Stimulated activated effector memory CD8-positive, alpha-beta T cell treated with anti-CD3 and anti-CD28 coated beads, Interleukin-12 subunit alpha, Interleukin-12 subunit beta, amount 100 ng/mL, for 72 hours (primary cell): ENCODE results near the gene MDFI.

ENCODE experiments used
- ATAC-seq: fragments of 150-1000 bp; cut with Tn5 transposase; 2 replicates; pipeline ENCODE4 v1.10.0; 2021
- DNase-seq, 2 donors: peaks; one replicate each; pipeline ENCODE4 v3.0.0; 2021 to 2022; ENCODE audit warnings: low spot score in 2 of 2
- H3K27ac Mint-ChIP-seq: one replicate; pipeline ENCODE4 v1.8.0; 2022; ENCODE audit warnings: mild to moderate bottlenecking, mixed read lengths
- H3K36me3 Mint-ChIP-seq: one replicate; pipeline ENCODE4 v1.8.0; 2022; ENCODE audit warnings: mild to moderate bottlenecking, mixed read lengths
- H3K4me1 Mint-ChIP-seq: one replicate; pipeline ENCODE4 v1.8.0; 2022; ENCODE audit warnings: mixed read lengths
- H3K4me3 Mint-ChIP-seq: one replicate; pipeline ENCODE4 v1.8.0; 2022; ENCODE audit warnings: mild to moderate bottlenecking, mixed read lengths
- H3K9me3 Mint-ChIP-seq: one replicate; pipeline ENCODE4 v1.8.0; 2022; ENCODE audit warnings: mixed read lengths

The MDFI gene

DNA sequence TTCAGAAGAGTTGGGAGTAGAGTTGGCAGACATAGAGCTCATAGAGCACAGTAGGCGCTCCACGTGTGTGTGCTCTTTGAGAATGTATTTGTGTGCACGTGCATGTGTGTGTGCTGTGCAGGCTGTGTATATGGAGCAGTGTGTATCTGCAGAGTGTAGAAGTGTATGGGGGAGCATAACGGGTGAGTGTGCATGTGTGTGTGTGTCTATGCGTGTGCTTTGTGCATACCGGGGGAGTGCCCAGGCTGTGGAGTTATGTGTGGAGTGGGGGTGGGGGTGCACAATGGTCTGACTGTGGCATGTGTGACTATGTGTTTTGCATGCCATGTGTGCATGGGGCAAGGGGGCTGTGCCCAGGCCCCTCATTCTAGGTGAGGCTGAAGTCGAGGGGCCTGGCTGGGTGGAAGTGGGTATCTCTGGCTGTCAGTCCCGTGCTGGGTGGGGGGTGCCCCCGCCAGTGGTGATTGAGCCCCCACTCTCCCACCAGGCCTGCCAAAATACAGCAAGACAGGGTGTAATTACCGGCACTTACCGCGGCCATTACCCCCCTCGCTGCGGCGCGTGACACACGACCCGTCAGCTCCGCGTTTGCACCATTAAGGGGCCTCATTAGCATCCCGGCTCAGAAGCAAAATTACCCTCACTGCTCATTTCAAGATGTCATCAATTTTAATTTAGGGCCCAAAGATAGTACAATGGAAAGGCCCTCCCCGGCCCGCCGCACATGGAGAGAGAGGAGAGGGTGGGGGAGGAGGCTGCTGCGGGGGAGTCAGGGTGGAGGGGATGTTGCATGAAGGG is 39.1 kb downstream of the MDFI start:
- ATAC-seq, result no peak
- Mint-ChIP-seq H3K4me3 (no peak overlapping the region), H3K9me3 (no peaks in the 10 kb centered on the region), H3K4me1 (no peaks in the 10 kb centered on the region), H3K36me3 (no peaks in the 10 kb centered on the region), H3K27ac (no peak overlapping the region)
- no peak for DNase-seq

DNA sequence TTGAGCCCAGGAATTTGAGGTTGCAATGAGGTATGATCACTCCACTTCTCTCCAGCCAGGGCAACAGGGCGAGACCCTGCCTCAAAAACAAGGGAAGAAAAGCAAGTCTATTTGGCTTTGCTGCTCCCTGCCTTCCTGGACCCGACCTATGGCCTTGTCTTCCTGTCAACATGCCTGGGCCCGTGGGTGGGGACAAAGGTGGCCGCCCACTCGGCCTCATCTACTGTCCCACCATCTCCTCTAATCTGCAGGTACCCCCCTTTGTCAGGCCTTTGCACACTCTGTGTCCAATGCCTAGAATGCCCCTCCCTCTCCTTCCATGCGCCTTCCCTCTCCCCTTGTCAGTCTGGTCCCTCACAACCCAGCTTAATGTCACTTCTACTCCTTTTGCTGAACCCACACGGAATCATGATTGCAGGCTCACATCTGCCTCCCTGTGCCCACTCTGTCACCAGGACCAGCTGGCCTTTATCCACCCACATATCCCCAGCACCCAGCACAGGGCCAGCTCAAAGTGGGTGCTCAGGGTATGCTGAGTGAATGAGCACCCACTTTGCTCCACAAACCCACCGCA is 40.3 kb downstream of the MDFI start:
- no peaks in the 10 kb centered on the region for H3K9me3 Mint-ChIP-seq
- H3K4me1 Mint-ChIP-seq, result peaks cover 6% of the 10 kb centered on the region
- DNase-seq (no peak), ATAC-seq (no peak)
- H3K4me3 Mint-ChIP-seq, result no peak overlapping the region
- no peak overlapping the region for H3K27ac Mint-ChIP-seq
- no peaks in the 10 kb centered on the region for H3K36me3 Mint-ChIP-seq

DNA sequence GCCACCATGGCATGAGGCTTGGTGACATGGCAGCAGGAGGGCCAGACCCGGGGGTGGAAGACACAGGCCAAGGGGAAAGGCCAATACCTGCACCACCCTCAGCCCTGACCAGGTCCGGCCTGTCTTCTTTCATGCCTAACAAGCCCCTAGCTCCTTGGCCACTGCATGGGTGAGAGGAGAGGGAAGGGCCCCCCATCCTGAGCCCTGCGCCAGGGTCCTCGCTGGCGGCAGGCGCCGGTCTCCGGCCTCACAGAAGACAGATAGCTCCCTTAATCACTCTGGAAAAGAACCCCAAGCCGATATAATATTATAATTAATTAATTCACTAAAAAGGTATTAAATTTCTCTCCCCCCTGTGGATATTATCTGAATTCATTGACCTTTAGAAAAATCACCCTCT is 41.4 kb downstream of the MDFI start:
- ATAC-seq, result no peak
- peaks cover 11% of the 10 kb centered on the region for H3K4me1 Mint-ChIP-seq
- H3K9me3 Mint-ChIP-seq, result no peaks in the 10 kb centered on the region
- no peaks in the 10 kb centered on the region for H3K36me3 Mint-ChIP-seq
- no peak overlapping the region for H3K4me3 Mint-ChIP-seq
- DNase-seq, result no peak
- H3K27ac Mint-ChIP-seq, result no peak overlapping the region

DNA sequence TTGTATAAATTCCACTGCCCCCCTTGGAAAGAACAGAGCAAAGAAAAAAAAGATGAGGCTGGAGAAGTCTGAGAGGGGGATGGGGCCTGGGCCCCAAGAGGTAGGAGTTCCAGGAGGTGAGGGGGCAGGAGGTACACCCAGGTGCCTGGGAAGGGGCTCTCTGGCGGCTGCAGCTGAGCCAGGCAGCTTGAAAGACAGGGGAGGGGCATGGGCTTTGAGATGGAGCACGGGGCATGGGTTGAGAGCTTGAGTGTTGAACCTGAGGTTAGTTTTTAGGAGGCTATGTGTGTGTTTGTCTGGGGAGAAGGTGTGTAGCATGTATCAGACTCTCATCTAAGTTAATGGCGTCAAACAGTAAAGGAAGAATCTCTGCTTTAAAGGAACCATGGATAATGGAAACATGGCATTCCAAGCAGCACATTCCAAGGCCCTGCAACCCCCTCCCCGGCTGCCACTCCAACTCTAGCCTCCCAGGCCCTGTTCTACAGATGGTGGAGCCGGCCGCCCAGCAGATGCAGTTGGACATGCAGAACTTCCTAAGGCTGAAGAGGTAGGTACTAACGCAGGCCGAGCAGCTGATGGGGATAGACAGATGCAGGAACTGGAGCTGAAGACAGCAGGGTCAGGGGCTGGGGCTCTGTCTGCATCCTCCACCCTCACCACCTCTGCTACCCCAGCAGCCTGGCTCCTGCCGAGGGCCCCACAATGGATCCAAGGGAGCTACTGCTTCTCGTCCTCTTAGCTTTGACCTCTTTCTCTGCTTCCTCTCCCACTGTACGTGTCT is 42.1 kb downstream of the MDFI start:
- no peak for DNase-seq
- ATAC-seq, result no peak
- no peaks in the 10 kb centered on the region for H3K9me3 Mint-ChIP-seq
- H3K36me3 Mint-ChIP-seq, result no peaks in the 10 kb centered on the region
- peaks cover 11% of the 10 kb centered on the region for H3K4me1 Mint-ChIP-seq
- no peak overlapping the region for H3K27ac Mint-ChIP-seq
- no peak overlapping the region for H3K4me3 Mint-ChIP-seq

DNA sequence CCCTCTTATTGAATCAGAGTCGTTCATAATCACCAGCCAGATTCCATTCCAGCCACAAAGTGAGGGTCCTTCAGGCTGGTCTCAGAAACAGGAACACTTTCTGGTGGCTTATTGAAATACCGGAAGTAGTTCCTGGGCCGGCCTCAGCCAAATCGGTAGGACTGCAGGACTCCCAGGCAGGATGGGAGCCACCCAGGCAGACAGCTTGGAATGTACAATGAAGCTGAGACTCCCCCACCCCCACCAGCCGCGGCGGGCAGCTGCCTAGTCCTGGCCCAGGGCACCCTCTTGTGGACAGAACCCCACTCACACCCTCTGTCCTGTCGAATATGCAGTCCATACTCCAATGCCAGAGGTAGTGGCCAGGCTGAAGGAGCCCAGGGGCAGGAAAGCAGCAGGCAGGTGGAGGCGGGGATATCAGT is 43.8 kb downstream of the MDFI start:
- peaks cover 11% of the 10 kb centered on the region for H3K4me1 Mint-ChIP-seq
- H3K27ac Mint-ChIP-seq, result no peak overlapping the region
- ATAC-seq, result peak; percentile 78
- DNase-seq, result peak; percentile 53 to 82
- H3K36me3 Mint-ChIP-seq, result peaks cover 9% of the 10 kb centered on the region
- peak overlapping the region; percentile 62 for H3K4me3 Mint-ChIP-seq
- H3K9me3 Mint-ChIP-seq, result no peaks in the 10 kb centered on the region

DNA sequence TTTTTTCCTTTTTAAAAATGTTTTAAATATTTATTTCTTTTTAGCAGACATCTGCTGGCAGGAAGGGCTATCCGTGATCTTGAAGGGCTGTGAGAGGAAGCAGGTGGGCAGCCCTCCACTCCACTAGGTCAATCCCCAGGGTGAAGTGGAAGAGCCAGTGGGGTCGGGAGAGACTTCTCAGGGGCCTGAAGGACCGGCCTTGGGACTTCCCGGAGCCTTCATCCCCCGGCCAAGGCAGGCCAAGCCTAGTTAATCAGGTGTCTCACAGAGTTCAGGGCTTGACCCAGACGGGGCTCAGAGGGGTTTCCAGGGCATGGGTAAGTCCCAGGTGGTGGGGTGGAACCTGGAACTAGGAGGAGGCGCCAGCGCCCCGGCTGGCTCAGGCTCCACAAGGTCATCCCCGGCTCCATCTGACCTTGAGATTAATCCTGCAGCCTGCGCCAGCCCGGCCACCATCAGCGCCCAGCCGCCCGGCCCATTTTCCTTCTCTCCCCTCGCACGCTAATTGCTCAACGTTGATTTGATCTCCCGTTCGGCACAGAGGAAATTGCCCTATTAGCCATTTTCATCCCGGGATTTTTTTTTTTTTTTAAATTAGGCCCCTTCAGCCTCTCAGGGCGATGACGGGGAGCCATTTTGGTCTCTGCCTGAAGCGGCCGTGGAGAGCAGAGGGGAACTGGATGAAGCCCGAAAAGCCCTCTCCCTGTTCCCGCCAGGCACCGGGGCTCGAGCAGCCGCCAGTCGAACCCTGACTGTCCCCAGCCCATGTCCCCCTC is 44.4 kb downstream of the MDFI start:
- no peak for ATAC-seq
- Mint-ChIP-seq H3K4me1 (peaks cover 11% of the 10 kb centered on the region), H3K9me3 (no peaks in the 10 kb centered on the region), H3K4me3 (peak overlapping the region; percentile 62), H3K36me3 (peaks cover 9% of the 10 kb centered on the region), H3K27ac (peak overlapping the region; percentile 76)
- DNase-seq, result no peak

DNA sequence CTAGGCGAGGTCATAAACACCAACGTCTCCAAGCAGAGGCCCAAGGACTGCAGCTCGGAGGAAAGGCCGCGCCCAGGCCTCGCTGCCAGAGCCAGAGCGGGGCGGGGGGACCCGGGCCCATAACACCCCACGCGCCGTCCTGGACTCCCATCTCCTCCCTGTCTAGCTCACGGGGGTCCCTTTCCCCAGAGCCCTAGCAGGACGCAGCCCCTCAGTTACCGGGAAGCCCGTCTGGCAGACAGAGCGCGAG is 44.9 kb downstream of the MDFI start:
- Mint-ChIP-seq H3K9me3 (no peaks in the 10 kb centered on the region), H3K4me1 (peaks cover 11% of the 10 kb centered on the region), H3K36me3 (peaks cover 9% of the 10 kb centered on the region), H3K27ac (peak overlapping the region; percentile 76), H3K4me3 (peak overlapping the region; percentile 62)
- DNase-seq (no peak), ATAC-seq (peak; percentile 22)

DNA sequence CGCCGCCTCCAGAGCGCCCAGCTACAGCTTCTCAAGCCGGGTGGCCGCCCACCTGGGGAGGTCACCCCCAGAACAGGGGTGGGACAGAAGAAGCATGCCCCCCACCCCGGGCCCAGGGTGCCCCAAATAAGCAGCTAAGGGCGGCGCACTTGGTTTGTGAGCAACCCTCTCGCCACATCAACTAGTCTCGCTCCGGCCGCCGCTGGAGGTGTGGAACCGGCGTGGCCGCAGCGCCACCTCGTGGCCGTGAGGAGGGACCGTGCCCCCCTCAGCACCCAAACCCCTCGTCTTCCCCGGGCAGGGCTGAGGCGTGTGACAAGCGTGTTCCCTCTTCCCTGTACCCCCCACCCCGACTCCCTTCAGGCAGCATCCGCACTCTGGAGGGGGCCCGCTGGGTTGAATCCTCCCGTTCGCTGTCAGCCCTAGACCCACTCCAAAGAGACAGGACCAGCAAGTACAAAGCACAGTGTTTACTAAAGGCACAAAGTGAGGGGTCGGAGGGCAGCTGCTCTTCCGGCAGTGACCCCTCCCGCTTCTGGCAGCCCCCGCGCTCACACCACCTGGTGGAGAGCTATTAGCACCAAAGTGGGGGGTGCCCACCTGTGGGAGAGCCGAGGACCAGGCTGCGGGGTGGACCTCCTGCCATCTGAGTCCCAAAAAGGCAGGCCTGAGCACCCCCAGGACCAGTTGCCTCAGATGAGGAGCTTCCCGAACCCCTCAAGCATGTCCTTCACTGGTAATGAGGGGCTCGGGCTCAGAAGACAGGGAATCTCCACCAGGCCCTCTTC is 45.4 kb downstream of the MDFI start:
- DNase-seq (peak; percentile 72 to 84), ATAC-seq (peak; percentile 88)
- Mint-ChIP-seq H3K27ac (peak overlapping the region; percentile 76), H3K4me1 (peaks cover 11% of the 10 kb centered on the region), H3K36me3 (peaks cover 9% of the 10 kb centered on the region), H3K4me3 (peak overlapping the region; percentile 62), H3K9me3 (no peaks in the 10 kb centered on the region)

DNA sequence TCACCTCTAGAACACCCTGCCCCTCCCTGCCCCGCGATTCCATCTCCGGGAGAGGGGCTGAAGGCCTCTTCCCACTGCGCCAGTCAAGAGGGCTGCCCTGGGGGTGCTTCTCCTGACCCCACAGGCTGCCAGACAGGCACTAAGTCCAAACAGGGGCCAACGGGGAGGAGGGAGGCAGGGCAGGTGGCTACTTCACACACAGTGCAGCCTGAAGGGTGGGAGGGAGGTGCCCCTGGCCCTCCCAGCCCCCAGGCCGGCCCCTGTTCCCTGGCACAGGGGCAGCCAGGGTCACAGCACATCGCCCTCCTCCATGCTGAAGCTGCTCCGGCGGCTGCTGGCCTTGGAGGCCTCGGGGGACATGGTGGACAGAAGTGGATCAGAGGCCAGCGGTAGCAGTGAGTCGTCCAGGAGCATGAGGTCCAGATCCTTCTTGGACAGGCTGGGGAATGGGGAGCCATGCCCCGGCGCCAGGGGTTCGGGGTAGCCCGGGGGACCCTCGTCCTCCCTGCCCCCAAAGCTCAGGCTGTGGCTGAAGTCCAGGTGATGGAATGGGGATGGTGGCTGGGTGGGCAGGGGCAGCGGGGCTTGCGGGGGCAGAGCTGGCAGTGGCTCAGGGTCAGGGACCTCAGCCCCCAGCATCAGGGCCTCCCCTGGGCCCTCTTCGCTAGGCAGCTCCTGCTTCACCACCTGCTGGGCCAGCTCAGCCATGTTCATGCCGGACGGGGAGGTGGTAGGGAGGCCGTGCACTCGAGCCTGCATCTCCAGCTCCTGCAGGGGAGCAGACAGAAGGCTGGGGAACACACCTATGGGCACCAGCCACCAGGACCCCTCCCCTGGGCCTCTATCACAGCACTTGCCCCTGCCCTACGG is 46.3 kb downstream of the MDFI start:
- Mint-ChIP-seq H3K36me3 (peaks cover 11% of the 10 kb centered on the region), H3K4me1 (peaks cover 16% of the 10 kb centered on the region), H3K9me3 (no peaks in the 10 kb centered on the region), H3K4me3 (no peak overlapping the region), H3K27ac (no peak overlapping the region)
- ATAC-seq (no peak), DNase-seq (no peak)

DNA sequence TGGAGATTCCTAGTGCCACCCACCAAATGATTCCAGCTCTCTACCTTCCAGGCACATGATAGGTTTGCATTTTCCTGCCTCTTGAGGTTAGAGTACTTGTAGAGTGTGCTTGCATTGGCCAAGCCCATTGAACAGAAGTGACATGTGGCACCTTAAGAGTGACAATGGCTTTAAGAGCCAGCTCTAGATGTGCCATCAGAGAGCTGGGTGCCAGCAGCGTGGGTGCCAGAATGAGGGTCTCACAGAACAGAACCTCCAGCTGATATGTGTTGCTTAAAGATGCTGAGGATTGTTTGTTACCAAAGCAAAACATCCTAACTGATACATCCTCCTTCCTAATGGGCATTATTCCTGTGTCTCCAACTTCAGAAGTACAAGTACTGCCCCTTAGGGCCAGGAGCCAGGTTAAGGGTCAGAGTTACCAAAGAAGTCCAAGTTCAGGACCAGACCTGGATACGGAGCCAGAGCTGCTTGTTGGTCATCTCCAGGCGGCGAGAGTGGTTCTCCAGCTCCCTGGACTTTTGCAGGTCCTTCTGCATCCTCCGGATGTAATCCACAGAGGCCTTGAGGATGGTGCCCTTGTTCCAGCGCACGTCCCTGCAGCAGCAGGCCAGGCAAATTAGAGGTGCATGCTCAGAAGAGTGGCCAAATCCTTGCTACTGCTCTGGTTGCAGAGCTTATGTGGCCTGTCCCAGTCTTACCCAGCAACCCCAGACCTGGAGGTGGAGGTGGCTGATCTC is 47.5 kb downstream of the MDFI start:
- DNase-seq, result no peak
- Mint-ChIP-seq H3K4me1 (peaks cover 19% of the 10 kb centered on the region), H3K4me3 (no peak overlapping the region), H3K27ac (no peak overlapping the region), H3K9me3 (no peaks in the 10 kb centered on the region), H3K36me3 (peaks cover 23% of the 10 kb centered on the region)
- ATAC-seq, result no peak

DNA sequence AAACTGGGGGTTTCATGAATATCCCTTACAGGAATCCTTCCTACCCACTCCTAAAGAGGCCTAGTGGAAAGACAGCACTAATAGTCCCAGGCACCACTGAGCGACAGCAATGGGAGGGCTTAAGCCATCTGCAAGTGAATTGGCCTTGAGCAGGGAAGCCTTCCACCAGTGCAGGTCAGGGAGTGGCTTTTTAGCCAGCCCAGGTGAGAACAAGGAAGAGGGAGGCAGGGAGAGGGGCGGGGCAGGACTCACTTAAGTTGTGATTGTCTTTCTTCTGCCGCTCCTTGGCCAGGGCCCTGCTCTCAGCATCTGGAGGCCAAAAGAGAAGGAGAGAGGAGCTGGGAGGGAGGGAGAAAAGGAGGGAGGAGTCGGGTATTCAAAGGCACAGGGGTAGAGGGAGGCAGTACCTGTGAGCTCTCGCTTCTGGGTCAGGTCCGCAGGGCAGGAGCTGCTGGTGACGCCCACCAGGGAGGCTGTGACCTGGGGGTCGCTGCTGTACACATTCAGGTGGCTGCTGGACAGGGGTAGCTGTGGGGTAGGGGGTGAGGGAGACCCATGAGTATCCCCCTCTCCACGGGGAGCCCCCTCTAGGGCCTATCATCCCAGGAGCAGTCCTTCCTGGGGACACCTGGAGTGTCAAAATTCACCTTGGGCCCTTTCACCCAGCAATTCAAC is 49.4 kb downstream of the MDFI start:
- Mint-ChIP-seq H3K9me3 (no peaks in the 10 kb centered on the region), H3K27ac (peak overlapping the region; percentile 68), H3K36me3 (peaks cover 23% of the 10 kb centered on the region), H3K4me1 (peaks cover 26% of the 10 kb centered on the region), H3K4me3 (no peak overlapping the region)
- ATAC-seq (no peak), DNase-seq (no peak)

DNA sequence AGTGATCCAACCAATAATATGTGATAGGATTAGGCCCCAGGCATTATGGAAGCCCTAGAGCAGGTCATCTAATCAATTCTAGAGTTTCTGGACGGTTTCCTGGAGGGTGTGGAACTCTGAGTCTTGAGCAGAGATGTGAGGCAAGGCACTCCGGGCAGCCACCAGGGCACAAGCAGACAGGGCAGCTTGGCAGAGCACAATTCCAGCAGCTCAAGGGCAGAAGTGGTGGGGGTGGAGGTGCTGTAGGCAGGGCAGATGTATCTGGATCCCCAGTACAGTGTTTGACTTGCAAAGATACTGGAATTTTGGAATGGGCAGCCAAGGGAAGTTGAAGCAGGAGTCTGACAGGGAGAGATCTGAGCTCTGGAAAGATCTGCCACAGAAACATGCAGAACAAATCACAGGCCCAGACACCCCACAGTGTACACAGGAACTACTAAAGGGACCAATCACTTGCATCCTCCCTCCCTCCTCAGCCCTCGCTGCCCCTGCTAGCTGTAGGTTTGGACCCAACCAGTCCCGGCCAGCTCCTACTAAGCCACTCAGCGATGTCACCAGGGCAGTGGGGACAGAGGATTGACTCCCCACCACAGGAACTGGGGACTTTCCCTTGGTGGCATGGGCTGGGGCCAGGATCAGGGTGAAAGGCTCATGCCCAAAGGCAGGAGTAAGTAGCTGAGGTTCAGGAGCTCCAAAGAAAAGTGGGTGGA is 50.1 kb downstream of the MDFI start:
- Mint-ChIP-seq H3K4me1 (peaks cover 22% of the 10 kb centered on the region), H3K9me3 (no peaks in the 10 kb centered on the region), H3K4me3 (no peak overlapping the region), H3K27ac (peak overlapping the region; percentile 68), H3K36me3 (peaks cover 23% of the 10 kb centered on the region)
- ATAC-seq (no peak), DNase-seq (no peak)
